Measurements from ENCODE around the gene ERICH4. TPM values are rescaled to one million over a fixed set of nuclear protein-coding genes. Genes with fewer than 3 reads are reported as not detected.

The ERICH4 gene
- total RNA-seq, 2 donors from 2014 or later, result not detected

DNA sequence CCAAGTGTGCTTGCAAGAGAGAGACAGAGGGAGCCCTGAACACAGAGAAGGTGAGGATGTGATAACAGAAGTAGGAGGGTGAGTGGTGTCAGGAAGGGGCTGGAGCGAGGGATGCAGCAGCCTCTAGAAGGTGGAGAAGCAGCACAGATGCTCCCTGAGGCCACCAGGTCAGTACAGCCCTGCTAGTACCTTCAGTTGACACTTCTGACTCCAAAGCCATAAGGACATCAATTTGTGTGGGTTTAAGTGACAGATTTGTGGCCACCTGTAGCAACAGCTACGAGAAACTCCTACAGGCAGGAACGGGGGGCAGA lies 6.9 kb downstream of the ERICH4 start:
- WGBS, 2 experiments (ENCODE audit: insufficient coverage in 1 of 2, insufficient read length in 1 of 2), result 87 to 100% methylated on average over 1 to 3 of the region's 3 CpGs
- H3K4me3 Mint-ChIP-seq, result no peak overlapping the region
- Histone ChIP-seq H3K9ac (ENCODE audit: extremely low read depth, low read length, poor library complexity, severe bottlenecking) (no peak overlapping the region), H3K36me3 (ENCODE audit: control insufficient read depth, insufficient read depth, low read length) (no peaks in the 10 kb centered on the region), H3K4me3 (ENCODE audit: low read length) (no peak overlapping the region), H3K4me1 (ENCODE audit: control insufficient read depth, insufficient read depth, low read length) (no peaks in the 10 kb centered on the region), H3K27ac (ENCODE audit: low read depth, low read length) (no peak overlapping the region), H3K9me3 (ENCODE audit: control insufficient read depth, low read length) (no peaks in the 10 kb centered on the region), H3K27me3 (ENCODE audit: control insufficient read depth, insufficient read depth, low read length, poor library complexity, severe bottlenecking) (peaks cover 39% of the 10 kb centered on the region)
- no peaks in the 10 kb centered on the region for H3K4me1 Mint-ChIP-seq
- TF ChIP-seq, protein P1, sequence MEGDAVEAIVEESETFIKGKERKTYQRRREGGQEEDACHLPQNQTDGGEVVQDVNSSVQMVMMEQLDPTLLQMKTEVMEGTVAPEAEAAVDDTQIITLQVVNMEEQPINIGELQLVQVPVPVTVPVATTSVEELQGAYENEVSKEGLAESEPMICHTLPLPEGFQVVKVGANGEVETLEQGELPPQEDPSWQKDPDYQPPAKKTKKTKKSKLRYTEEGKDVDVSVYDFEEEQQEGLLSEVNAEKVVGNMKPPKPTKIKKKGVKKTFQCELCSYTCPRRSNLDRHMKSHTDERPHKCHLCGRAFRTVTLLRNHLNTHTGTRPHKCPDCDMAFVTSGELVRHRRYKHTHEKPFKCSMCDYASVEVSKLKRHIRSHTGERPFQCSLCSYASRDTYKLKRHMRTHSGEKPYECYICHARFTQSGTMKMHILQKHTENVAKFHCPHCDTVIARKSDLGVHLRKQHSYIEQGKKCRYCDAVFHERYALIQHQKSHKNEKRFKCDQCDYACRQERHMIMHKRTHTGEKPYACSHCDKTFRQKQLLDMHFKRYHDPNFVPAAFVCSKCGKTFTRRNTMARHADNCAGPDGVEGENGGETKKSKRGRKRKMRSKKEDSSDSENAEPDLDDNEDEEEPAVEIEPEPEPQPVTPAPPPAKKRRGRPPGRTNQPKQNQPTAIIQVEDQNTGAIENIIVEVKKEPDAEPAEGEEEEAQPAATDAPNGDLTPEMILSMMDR (conservative IDR thresholded peaks at IDR 0.05), result no peak
- no peaks in the 10 kb centered on the region for H3K9me3 Mint-ChIP-seq
- DNase-seq, result no peak
- no peak overlapping the region for H3K27ac Mint-ChIP-seq
- no peaks in the 10 kb centered on the region for H3K36me3 Mint-ChIP-seq (ENCODE audit: low read depth)
- peaks cover 40% of the 10 kb centered on the region for H3K27me3 Mint-ChIP-seq (ENCODE audit: insufficient read depth)

DNA sequence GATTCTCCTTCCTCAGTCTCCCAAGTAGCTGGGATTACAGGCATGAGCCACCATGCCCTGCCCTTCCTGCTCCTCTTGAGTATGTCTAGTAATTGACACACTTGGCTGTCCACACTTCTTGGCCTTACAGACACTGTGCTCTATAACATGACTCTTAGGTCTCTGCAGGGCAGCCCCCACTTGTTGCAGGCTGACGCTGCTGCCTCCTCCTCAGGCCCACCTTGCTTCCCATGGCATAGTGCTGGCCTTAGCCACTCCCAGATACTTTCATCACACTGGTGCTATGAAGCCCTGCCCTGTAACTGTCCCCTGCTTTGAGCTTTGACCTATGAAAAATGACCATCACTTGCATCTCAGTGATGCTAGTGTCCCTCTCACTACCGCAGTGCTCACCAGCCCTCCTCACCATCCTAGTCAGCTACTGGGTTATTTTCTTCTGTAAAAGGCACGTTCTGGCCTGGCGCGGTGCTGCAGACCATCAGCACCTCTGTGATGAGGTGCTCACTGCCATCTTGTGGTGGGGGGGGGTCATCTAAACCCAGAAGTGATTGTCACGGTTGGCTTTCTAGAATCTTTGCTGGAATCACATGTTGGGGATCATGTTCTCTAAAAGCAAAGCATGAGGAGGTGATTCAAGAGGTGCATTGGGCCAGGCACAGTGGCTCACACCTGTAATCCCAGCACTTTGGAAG lies 9.8 kb downstream of the ERICH4 start:
- no peaks in the 10 kb centered on the region for H3K36me3 ChIP-seq (ENCODE audit: control insufficient read depth, insufficient read depth, low read length)
- Mint-ChIP-seq H3K4me3 (no peak overlapping the region), H3K4me1 (no peaks in the 10 kb centered on the region), H3K36me3 (ENCODE audit: low read depth) (no peaks in the 10 kb centered on the region), H3K9me3 (peaks cover 2% of the 10 kb centered on the region), H3K27me3 (ENCODE audit: insufficient read depth) (peaks cover 36% of the 10 kb centered on the region), H3K27ac (no peak overlapping the region)
- WGBS, 2 experiments (ENCODE audit: insufficient coverage in 1 of 2, insufficient read length in 1 of 2), result 47 to 62% methylated on average over 4 to 6 of the region's 6 CpGs
- H3K9ac ChIP-seq (ENCODE audit: extremely low read depth, low read length, poor library complexity, severe bottlenecking), result no peak overlapping the region
- no peak overlapping the region for H3K27ac ChIP-seq (ENCODE audit: low read depth, low read length)
- DNase-seq, result no peak
- no peak overlapping the region for H3K4me3 ChIP-seq (ENCODE audit: low read length)
- H3K27me3 ChIP-seq (ENCODE audit: control insufficient read depth, insufficient read depth, low read length, poor library complexity, severe bottlenecking), result peaks cover 36% of the 10 kb centered on the region
- TF ChIP-seq, protein P1 (conservative IDR thresholded peaks at IDR 0.05), result no peak
- no peaks in the 10 kb centered on the region for H3K9me3 ChIP-seq (ENCODE audit: control insufficient read depth, low read length)
- H3K4me1 ChIP-seq (ENCODE audit: control insufficient read depth, insufficient read depth, low read length), result no peaks in the 10 kb centered on the region

DNA sequence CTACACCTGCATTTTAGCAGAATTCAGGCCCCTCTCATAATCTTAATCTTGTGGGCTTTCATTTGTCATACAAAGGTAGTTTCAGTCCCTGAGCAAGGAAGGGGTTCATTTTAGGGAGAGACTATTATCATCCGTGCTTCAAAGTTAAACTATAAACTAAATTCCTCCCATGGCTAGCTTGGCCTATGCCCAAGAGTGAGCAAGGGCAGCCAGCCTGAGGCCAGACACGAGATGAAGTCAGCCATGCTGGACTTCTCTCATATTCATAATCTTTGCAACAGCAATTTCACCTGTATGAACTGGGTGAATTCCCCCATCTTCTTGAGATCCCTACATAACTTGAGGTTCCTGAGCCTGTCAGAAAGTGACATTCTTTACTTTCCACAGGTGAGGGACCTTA lies 13.0 kb downstream of the ERICH4 start:
- DNase-seq, result no peak
- Histone ChIP-seq H3K27me3 (ENCODE audit: control insufficient read depth, insufficient read depth, low read length, poor library complexity, severe bottlenecking) (peaks cover 16% of the 10 kb centered on the region), H3K27ac (ENCODE audit: low read depth, low read length) (no peak overlapping the region), H3K4me3 (ENCODE audit: low read length) (no peak overlapping the region), H3K9ac (ENCODE audit: extremely low read depth, low read length, poor library complexity, severe bottlenecking) (no peak overlapping the region), H3K4me1 (ENCODE audit: control insufficient read depth, insufficient read depth, low read length) (no peaks in the 10 kb centered on the region), H3K9me3 (ENCODE audit: control insufficient read depth, low read length) (no peaks in the 10 kb centered on the region), H3K36me3 (ENCODE audit: control insufficient read depth, insufficient read depth, low read length) (no peaks in the 10 kb centered on the region)
- WGBS, 2 experiments (ENCODE audit: insufficient coverage in 1 of 2, insufficient read length in 1 of 2), result 22 to 58% methylated on average over 1 to 2 of the region's 2 CpGs
- no peak overlapping the region for H3K27ac Mint-ChIP-seq
- H3K4me3 Mint-ChIP-seq, result no peak overlapping the region
- TF ChIP-seq, protein P1 (conservative IDR thresholded peaks at IDR 0.05), result no peak
- H3K27me3 Mint-ChIP-seq (ENCODE audit: insufficient read depth), result peaks cover 29% of the 10 kb centered on the region
- H3K9me3 Mint-ChIP-seq, result peaks cover 11% of the 10 kb centered on the region
- H3K4me1 Mint-ChIP-seq, result no peaks in the 10 kb centered on the region
- no peaks in the 10 kb centered on the region for H3K36me3 Mint-ChIP-seq (ENCODE audit: low read depth)
